ENCODE results near the gene PPP2R5A. TPM values are rescaled to one million over a fixed set of nuclear protein-coding genes. Genes with fewer than 3 reads are reported as not detected.
A peak's percentile ranks its signal among the peaks of the same experiment; 100 is the strongest.

Gene PPP2R5A
- total and polyA plus RNA-seq, 2 of the 13 experiments (the other 11 are each of a cell fraction or from before 2014, with no cell fraction given): 22.0 to 31.4 TPM

- Histone ChIP-seq H3K27ac (ENCODE audit: extremely low read length, insufficient read depth, low read length) (peak overlapping the region; percentile 82), H3K4me2 (ENCODE audit: low read depth, low read length) (peak overlapping the region; percentile 70), H3K36me3 (replicated peaks in 1 of 2; ENCODE audit: control insufficient read depth in 1 of 2, insufficient read depth in 2 of 2, low read length in 2 of 2) (no peaks in the 10 kb centered on the region), H3K4me3 (replicated peaks in 1 of 3; ENCODE audit: insufficient read depth in 1 of 3, low read depth in 2 of 3, low read length in 3 of 3) (peak overlapping the region in 1 of 3 experiments; percentile 59; a peak in 1 of 6 replicates), H3K4me1 (ENCODE audit: insufficient read depth, low read length) (peaks cover 74% of the 10 kb centered on the region), H3K9me3 (ENCODE audit: low read length) (no peaks in the 10 kb centered on the region), H3K79me2 (ENCODE audit: insufficient read depth, low read length) (no peaks in the 10 kb centered on the region), H3K27me3 (ENCODE audit: control insufficient read depth in 1 of 2, insufficient read depth in 2 of 2, low read length in 2 of 2) (0 out of 5 replicates have a peak, but pooled peaks cover 0 to 2% of the 10 kb centered on the region in 2 experiments), H2AFZ (ENCODE audit: low read length) (no peak overlapping the region), H3K9ac (ENCODE audit: insufficient read depth, low read depth, low read length) (peak overlapping the region; percentile 68; the same call in 1 of the 2 replicates), H4K20me1 (ENCODE audit: insufficient read depth, low read length) (no peaks in the 10 kb centered on the region)
- 24% methylated on average over 7 of the region's 7 CpGs for WGBS (ENCODE audit: low lambda C conversion rate)
- peak; percentile 98 for DNase-seq (ENCODE audit: low spot score)
- CTCF ChIA-PET (ENCODE audit: low intra/inter-chr PET ratio, low total read pairs): no interaction called here
- intact Hi-C loops (cut with micrococcal nuclease; ENCODE audit: unreplicated experiment) (loop anchor here (1.0 kb wide), 1 partner anchor 13 kb away; no protein-coding TSS in a partner anchor), in situ Hi-C loops (cut with HindIII; ENCODE audit: extremely low pct_ligation_motif_present, low pct_unique_long_range_greater_than_20kb) (no loop called here)
- ATAC-seq: peak; percentile 90
- peak; percentile 99 for FAIRE-seq
- no TSS peak for BruUV-seq (replicated peaks)
- POLR2A ChIA-PET: interaction anchor here (1.1 to 4.7 kb wide), 8 partner anchors 7 to 36 kb away, joined by 3 to 72 read pairs (median 16); partner anchors contain the start of gene PPP2R5A
- no peak for TF ChIP-seq ZNF143 (CRISPR knock-in tag; IDR thresholded peaks at IDR 0.05)
- TF ChIP-seq ZNF280D (CRISPR knock-in tag; IDR thresholded peaks at IDR 0.05): 0 out of 2 replicates have a peak, but pooled peaks have one; percentile 20
- TF ChIP-seq KDM6A (CRISPR knock-in tag; IDR thresholded peaks at IDR 0.05; ENCODE audit: low read depth): peak; percentile 87
- no peak for TF ChIP-seq IRX3 (CRISPR knock-in tag; IDR thresholded peaks at IDR 0.05; ENCODE audit: borderline replicate concordance, low read depth)
- no peak for TF ChIP-seq TRIM24 (CRISPR knock-in tag; IDR thresholded peaks at IDR 0.05)
- TF ChIP-seq ZNF710 (CRISPR knock-in tag; IDR thresholded peaks at IDR 0.05; ENCODE audit: borderline replicate concordance): peak; percentile 74; the same call in 1 of the 2 replicates
- no peak for TF ChIP-seq ZNF816 (CRISPR knock-in tag; IDR thresholded peaks at IDR 0.05; ENCODE audit: borderline replicate concordance)
- peak; percentile 41; the same call in 1 of the 2 replicates for TF ChIP-seq MAX (IDR thresholded peaks at IDR 0.05)
- 0 out of 2 replicates have a peak, but pooled peaks have one; percentile 56 for TF ChIP-seq SP5 (CRISPR knock-in tag; IDR thresholded peaks at IDR 0.05; ENCODE audit: borderline replicate concordance, low read depth)
- TF ChIP-seq MIXL1 (CRISPR knock-in tag; IDR thresholded peaks at IDR 0.05): peak; percentile 85
- TF ChIP-seq RXRA (CRISPR knock-in tag; IDR thresholded peaks at IDR 0.05): peak; percentile 67; the same call in 1 of the 2 replicates
- peak; percentile 73; the same call in 1 of the 2 replicates for TF ChIP-seq GATA4 (IDR thresholded peaks at IDR 0.05; ENCODE audit: borderline replicate concordance, low read depth)
- no peak for TF ChIP-seq SRSF1 (optimal IDR thresholded peaks at IDR 0.05; ENCODE audit: low read depth, low read length)
- no peak for TF ChIP-seq GABPA (IDR thresholded peaks at IDR 0.05; ENCODE audit: low read depth, low read length)
- TF ChIP-seq GABPA (CRISPR knock-in tag; IDR thresholded peaks at IDR 0.05; ENCODE audit: low read depth): 0 out of 2 replicates have a peak, but pooled peaks have one; percentile 39
- TF ChIP-seq MXD4 (CRISPR knock-in tag; IDR thresholded peaks at IDR 0.05): no peak; the same call in 1 of the 2 replicates
- peak; percentile 24; the same call in 1 of the 2 replicates for TF ChIP-seq ZNF652 (CRISPR knock-in tag; IDR thresholded peaks at IDR 0.05; ENCODE audit: borderline replicate concordance, low read depth)
- 0 out of 2 replicates have a peak, but pooled peaks have one; percentile 66 for TF ChIP-seq ZBTB25 (CRISPR knock-in tag; IDR thresholded peaks at IDR 0.05)
- no peak for TF ChIP-seq PHF20 (CRISPR knock-in tag; IDR thresholded peaks at IDR 0.05)
- TF ChIP-seq CHD4 (IDR thresholded peaks at IDR 0.05; ENCODE audit: borderline replicate concordance, low read length): no peak
These were observed 30.3 kb upstream of the PPP2R5A start for GRCh38 chr1:212254853-212255363.

Measured in HepG2 (cell line).